Measurements from ENCODE around the gene NTS.

NTS gene

DNA sequence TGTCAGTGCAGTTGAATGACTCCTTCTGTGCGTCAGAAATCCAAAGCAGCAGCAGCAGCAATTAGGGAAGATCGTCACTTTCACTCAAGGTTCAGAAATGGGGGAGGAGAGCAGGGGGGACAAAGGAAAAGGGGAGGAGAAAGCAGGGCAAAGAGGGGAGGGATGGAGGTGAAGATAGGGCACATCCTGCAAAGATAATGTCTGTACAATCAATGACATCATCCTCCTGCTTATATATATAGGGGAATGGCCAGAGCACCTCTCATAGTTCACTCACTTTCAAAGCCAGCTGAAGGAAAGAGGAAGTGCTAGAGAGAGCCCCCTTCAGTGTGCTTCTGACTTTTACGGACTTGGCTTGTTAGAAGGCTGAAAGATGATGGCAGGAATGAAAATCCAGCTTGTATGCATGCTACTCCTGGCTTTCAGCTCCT lies at the start of gene NTS:
Gene NTS (plus strand): TSS at position 265 of the 431 bp plus-strand sequence. CDS start 109 bp downstream, at position 374.
- DNase-seq (ENCODE audit: low read depth): no peak

- no peak for DNase-seq (ENCODE audit: low read depth)
These were observed 48.3 kb upstream of the NTS start for GRCh38 chr12:85825746-85826145.

- DNase-seq (ENCODE audit: low read depth): no peak
These were observed 45.5 kb upstream of the NTS start for GRCh38 chr12:85828576-85828975.

- DNase-seq (ENCODE audit: low read depth): no peak
These were observed 44.7 kb upstream of the NTS start for GRCh38 chr12:85829391-85829790.

GRCh38 chr12:85831327-85831990 lies 42.6 kb upstream of the NTS start:
- DNase-seq (ENCODE audit: low read depth): no peak

GRCh38 chr12:85833579-85833978 lies 40.5 kb upstream of the NTS start:
- DNase-seq (ENCODE audit: low read depth): no peak

DNA sequence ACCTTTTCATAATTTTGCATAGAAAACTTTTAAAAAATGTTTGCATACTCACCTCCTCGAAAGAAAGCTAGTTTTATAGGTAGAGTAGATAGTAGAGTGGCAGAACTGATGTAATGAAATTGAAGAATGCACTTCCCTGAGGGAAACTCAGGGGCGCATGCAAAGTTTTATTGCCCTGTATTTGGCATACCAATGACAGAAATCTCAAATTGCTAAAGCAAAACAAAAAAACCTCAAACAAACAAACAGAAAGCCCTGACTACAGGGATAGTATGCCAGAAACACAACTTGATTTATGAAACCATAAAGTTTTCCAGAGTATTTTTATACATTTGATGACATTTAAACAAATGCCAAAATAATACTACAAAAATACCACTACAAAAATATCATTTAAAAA lies 39.7 kb upstream of the NTS start:
- DNase-seq (ENCODE audit: low read depth): no peak

GRCh38 chr12:85835426-85836196 lies 38.5 kb upstream of the NTS start:
- DNase-seq (ENCODE audit: low read depth): no peak

DNA sequence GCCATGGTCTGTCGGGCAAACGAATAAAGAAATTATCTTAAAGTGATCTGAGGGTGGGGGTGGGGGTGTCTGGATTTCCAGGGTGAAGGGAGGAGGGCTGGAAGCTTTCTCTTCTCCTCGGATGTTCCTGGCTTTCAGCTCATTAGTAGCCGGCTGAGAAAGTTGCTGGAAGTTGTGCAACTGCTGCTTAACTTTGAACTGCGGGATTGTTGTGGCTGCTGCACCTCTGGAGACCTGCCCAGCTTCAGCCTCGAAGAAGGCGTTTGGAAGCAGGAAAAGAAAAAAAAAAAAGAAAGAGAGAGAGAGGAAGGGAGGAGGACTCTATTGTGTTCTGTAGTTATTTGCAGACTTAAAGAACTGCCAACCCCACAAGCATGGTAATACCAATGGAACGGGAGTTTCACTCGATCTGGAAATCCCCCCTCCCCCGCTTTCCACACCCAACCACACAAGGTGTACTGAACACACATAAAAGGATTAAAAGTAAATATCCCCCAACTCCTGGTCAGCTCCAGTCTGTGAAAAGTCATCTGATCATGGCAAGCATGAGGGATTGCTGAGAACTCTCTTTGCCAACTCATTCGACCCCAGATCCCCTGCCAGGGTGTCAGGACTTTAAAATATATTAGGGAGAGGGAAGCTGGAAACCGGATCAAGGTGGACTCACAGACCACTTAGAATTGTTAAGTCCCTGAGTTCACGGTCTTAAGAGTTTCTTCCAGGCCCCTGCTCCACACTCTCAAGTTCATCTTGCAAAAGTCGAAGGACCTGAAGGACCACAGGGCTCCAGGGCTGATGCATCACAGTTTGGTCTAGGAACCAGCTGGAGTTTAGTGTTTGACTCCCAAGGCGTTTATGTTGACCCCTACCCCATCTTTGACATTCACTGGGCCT lies 37.7 kb upstream of the NTS start, which contains the start of gene RASSF9:
Gene RASSF9 (minus strand): TSS at position 213 of the 894 bp plus-strand sequence. CDS start 208 bp downstream, at position 5.
- DNase-seq (ENCODE audit: low read depth): no peak

- DNase-seq (ENCODE audit: low read depth): no peak
These were observed 30.3 kb upstream of the NTS start for GRCh38 chr12:85843606-85844310.

DNA sequence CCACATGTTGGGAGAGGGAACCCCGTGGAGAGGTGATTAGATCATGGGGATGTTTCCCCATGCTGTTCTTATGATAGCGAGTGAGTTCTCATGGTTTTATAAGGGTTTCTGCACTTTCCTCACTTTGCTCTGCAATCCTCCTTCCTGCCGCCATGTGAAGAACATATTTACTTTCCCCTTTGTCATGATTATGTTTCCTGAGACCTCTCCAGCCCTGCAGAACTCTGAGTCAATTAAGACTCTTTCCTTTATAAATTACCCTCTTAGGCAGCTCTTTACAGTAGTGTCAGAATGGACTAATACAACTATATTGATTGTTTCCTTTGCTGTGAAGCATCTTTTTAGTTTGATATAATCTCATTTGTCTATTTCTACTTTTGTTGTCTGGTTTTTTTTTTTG lies 24.8 kb upstream of the NTS start:
- no peak for DNase-seq (ENCODE audit: low read depth)

DNA sequence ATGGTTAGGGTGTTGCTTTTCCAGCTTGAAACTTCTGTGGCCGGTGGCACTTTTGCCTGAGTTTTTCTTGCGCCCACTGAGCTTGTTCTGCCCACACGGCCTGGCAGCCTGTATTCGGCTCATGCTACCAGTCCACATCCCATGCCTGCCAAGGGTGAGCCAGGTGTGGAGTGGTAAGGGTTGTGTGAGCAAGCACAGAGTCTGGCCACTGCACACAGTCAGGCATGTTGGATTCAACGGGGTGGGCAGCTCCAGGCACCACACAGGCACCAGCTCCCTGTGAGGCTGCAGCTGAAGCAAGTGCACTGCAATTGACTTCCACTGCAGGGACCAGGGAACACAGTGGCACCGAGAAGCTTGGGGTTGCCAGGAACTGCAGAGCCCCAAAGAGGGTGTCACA lies 18.8 kb upstream of the NTS start:
- DNase-seq (ENCODE audit: low read depth): no peak

GRCh38 chr12:85856966-85857365 lies 17.1 kb upstream of the NTS start:
- DNase-seq (ENCODE audit: low read depth): no peak

DNA sequence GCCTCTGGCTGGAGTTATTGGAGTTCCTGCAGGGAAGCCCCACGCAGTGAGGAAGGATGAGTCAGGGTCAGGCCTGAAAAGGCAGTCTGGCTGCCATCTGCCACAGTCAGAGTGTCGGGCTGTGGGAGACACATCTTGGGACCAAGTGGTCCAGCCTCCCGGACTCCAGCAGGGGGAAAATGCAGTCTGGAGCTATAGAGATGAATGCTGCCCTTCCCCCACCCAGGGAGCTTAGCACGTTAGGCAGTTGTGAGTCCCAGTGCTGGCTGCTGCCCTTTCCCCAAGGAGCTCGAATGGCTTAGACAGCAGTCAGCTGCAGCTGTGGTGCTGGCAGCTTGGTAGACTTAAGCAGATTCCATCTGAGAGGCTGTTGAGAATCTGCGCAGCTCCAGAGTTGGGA lies 8.2 kb upstream of the NTS start:
- no peak for DNase-seq (ENCODE audit: low read depth)

- no peak for DNase-seq (ENCODE audit: low read depth)
These were observed 6.9 kb upstream of the NTS start for GRCh38 chr12:85866986-85867776.

GRCh38 chr12:85872497-85873091 lies 1.5 kb upstream of the NTS start:
- DNase-seq (ENCODE audit: low read depth): no peak

DNA sequence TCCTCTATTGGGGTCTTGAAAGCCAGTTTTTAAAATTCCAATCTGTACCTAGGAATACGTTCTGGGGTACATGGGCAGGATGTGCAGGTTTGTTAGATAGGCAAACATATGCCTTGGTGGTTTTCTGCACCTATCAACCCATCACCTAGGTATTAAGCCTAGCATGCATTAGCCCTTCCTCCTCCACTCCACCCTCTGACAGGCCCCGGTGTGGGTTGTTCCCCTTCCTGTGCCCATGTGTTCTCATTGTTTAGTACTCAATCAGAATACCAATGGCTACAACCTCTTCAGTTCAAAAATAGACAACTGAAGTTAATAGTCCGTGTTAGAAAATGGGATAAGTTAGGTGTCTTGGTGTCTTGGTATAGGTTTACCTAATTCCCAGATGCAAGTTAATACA lies 3.4 kb downstream of the NTS start:
- DNase-seq (ENCODE audit: low read depth): no peak

DNA sequence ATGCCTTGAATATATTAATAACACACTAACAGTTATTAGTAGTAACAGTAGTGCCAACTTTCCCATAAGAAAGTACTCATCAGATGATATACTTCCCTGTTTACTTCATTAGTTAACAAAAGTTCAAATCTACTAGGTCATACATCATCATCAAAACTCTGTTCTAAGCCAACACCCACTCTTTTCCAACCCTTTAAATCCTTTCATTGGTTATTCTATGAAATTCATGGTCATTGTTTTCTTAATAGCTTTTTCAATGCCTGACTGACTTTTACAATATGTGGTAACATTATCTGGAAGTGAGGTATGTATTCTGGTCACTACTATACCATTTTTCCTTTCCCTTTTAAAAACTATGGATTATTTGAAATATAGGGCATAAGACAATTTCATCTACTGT lies 9.7 kb downstream of the NTS start:
- DNase-seq (ENCODE audit: low read depth): no peak

- DNase-seq (ENCODE audit: low read depth): no peak
These were observed 20.6 kb downstream of the NTS start for GRCh38 chr12:85894653-85895052.

DNA sequence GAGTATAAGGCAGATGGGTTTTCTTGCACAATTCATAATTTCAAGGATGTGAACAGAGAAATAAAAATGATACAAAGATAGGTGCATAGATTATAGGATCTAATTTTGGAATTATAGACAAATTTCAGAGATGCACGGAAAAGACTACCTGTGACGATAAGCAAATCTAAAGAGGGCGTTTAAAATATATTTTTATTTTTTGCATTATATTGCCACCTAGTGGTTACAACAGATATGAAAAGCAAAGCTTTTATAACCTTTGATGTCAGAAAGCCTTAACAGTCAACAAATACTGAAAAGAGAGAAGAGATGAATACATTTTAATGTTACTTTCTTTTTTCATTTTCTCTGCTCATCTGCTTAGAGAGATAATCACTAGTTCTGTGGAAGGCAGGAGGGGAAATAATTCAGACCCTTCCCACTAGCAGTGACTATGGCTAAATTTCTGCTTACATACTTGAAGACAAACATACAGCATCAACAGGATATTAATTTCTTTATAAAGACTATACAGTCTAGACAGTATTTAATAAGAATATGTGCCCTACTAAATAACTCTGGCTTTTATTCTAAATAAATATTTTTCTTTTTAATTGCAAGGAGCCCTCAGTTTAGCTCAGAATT lies 46.3 kb downstream of the NTS start:
- DNase-seq (ENCODE audit: low read depth): no peak
